ENCODE measurements around the gene FLAD1.

The FLAD1 gene

DNA sequence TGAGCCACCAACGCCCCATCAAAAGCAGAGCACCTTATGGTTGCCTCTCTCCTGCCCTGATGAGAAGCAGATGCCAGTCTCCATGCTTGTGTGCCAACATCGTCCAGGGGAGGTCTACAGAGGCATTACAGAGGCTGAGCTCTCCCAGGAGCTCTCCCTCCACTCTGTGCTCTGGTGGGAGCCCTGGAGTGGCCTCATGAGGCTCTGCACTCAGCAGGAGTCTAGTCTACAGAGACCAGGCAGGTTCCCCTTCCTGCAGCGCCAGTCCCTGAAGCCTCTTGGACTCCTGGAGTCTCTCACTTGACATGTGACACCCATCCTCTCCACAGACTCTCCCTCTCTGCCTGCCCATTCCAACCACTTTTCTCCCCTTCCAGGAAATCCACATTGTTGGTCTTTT is 53.9 kb downstream of the FLAD1 start:
- H3K4me3 ChIP-seq (ENCODE audit: low read depth, low read length), result no peak overlapping the region
- DNase-seq (ENCODE audit: low read depth), result no peak
- no peak for TF ChIP-seq CTCF (IDR thresholded peaks at IDR 0.05; ENCODE audit: low read depth, low read length, missing control alignments)
- in situ Hi-C loops (cut with HindIII; ENCODE audit: low sequenced_read_pairs), result no loop called here

GRCh38 chr1:155037851-155038441 is 54.8 kb downstream of the FLAD1 start:
- in situ Hi-C loops (cut with HindIII; ENCODE audit: low sequenced_read_pairs), result no loop called here
- no peak overlapping the region for H3K4me3 ChIP-seq (ENCODE audit: low read depth, low read length)
- DNase-seq (ENCODE audit: low read depth), result no peak

DNA sequence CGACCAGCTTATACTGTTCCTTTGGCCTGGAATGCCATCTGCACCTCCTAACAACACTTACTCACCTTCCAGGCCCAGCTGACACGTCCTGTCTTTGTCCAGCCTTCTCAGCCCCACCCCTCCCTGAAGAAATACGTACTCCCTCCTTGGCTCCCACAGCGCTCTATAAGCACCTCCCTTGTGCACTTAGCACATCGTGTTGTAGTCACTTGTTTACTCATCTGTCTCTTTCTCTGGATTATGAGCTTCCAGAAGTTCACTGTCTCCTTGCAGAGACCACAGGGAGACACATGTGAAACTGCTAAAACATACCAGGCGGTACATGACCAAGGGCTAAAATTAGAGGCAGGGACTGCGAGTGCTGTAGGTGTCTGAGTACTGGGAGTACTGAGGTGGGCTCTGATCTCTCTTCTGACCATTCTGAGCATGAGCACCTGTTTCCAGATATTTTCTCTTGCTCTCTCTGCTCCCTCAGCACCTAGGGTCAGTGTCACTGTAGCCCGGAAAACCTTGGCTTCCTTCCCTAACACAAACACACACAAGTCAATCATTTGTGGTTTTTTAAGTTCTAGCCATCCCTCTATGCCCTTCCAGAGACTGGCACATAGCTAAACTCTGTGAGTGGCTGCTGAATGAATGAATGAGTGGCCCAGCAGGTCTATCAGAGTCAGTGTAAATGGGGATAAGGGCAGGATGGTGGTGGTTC is 55.6 kb downstream of the FLAD1 start:
- H3K4me3 ChIP-seq (ENCODE audit: low read depth, low read length), result no peak overlapping the region
- DNase-seq (ENCODE audit: low read depth), result no peak
- in situ Hi-C loops (cut with HindIII; ENCODE audit: low sequenced_read_pairs), result no loop called here
- TF ChIP-seq CTCF (IDR thresholded peaks at IDR 0.05; ENCODE audit: low read depth, low read length, missing control alignments), result no peak

More at GRCh38 chr1:155037851-155038441, 54.8 kb downstream of the FLAD1 start:
- TF ChIP-seq CTCF (IDR thresholded peaks at IDR 0.05; ENCODE audit: low read depth, low read length, missing control alignments), result no peak

DNA sequence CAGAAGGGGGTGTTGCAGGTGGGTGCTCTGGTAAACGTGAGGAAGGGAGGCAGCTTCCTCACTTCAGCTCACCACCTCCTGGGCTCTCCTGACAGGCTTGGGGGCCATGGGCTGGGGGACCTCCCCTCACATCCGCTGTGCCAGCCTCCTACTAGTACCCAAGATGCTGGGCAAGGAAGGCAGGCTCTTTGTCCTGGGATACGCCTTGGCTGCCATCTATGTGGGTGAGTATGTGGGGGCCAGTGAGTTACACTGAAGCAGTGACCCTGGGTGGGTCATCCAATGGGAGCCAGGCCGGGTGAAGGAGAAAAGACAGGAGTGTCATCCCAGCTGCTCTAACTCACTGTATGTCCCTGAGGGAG is 56.1 kb downstream of the FLAD1 start:
- TF ChIP-seq CTCF (IDR thresholded peaks at IDR 0.05; ENCODE audit: low read depth, low read length, missing control alignments), result no peak
- no peak overlapping the region for H3K4me3 ChIP-seq (ENCODE audit: low read depth, low read length)
- in situ Hi-C loops (cut with HindIII; ENCODE audit: low sequenced_read_pairs), result no loop called here
- DNase-seq (ENCODE audit: low read depth), result no peak

GRCh38 chr1:155040358-155041093 is 57.4 kb downstream of the FLAD1 start:
- H3K4me3 ChIP-seq (ENCODE audit: low read depth, low read length), result no peak overlapping the region
- in situ Hi-C loops (cut with HindIII; ENCODE audit: low sequenced_read_pairs), result no loop called here
- no peak for DNase-seq (ENCODE audit: low read depth)
- TF ChIP-seq CTCF (IDR thresholded peaks at IDR 0.05; ENCODE audit: low read depth, low read length, missing control alignments), result no peak

Measured in astrocyte of the cerebellum (primary cell).